Breast epithelium (tissue), 4 donors: ENCODE data around the gene RAMACL. TPM values are rescaled to one million over a fixed set of nuclear protein-coding genes. Genes with fewer than 3 reads are reported as not detected.

Experiments
- DNase-seq, 2 donors: peaks; one replicate each; pipeline ENCODE4 v3.0.0-alpha.2; 2019; ENCODE audit warnings: low spot score in 2 of 2
- H3K27ac ChIP-seq, 2 donors: fragments of 200-600 bp; sonication (generic) in 1 of 2; one replicate each; pipeline ENCODE4 v1.5.1; 2016 to 2019; ENCODE audit warnings: mild to moderate bottlenecking in 1 of 2
- H3K27me3 ChIP-seq, 2 donors: fragments of 200-600 bp; sonication (generic) in 1 of 2; one replicate each; pipeline versions ENCODE4 v1.5.1 to v1.6.0; 2017 to 2019; ENCODE audit warnings: control low read depth in 1 of 2, mild to moderate bottlenecking in 1 of 2
- H3K36me3 ChIP-seq: fragments of 200-600 bp; one replicate; pipeline ENCODE4 v1.5.1; 2019
- H3K4me1 ChIP-seq, 2 donors: fragments of 200-600 bp; sonication (generic); one replicate each; pipeline ENCODE4 v1.5.1; 2016 to 2019; ENCODE audit warnings: control low read depth in 1 of 2
- H3K4me3 ChIP-seq, 3 donors: fragments of 200-600 bp; sonication (generic); 1 replicate in 2 of 3; 2 replicates in 1 of 3; pipeline ENCODE4 v1.5.1; 2016 to 2019; ENCODE audit warnings: mild to moderate bottlenecking in 3 of 3, moderate library complexity in 2 of 3
- H3K9me3 ChIP-seq, 2 donors: fragments of 200-600 bp; sonication (generic) in 1 of 2; one replicate each; pipeline ENCODE4 v1.5.1; 2016 to 2019; ENCODE audit warnings: control low read depth in 1 of 2
- CTCF ChIP-seq, 3 donors: fragments of 450-650 bp; IDR thresholded peaks; one replicate each; pipeline ENCODE4 v1.5.1; 2016 to 2017; ENCODE audit warnings: antibody characterized with exemption in 3 of 3, mild to moderate bottlenecking in 3 of 3, moderate library complexity in 3 of 3
- POLR2A ChIP-seq: fragments of 450-650 bp; IDR thresholded peaks from one replicate; pipeline ENCODE4 v1.6.1; 2016; ENCODE audit warnings: antibody characterized with exemption, mild to moderate bottlenecking, moderate library complexity
- POLR2AphosphoS5 ChIP-seq, 3 donors: sonication (generic); formaldehyde crosslinking; IDR thresholded peaks; one replicate each; pipeline ENCODE4 v1.6.1; 2017; ENCODE audit warnings: antibody characterized with exemption in 3 of 3
- intact Hi-C: fragments of 100-400 bp; cut with DNase I; formaldehyde crosslinking; loops from one replicate; pipeline ENCODE4 v1.15.1; 2023; ENCODE audit warnings: low total_unique reads
- total RNA-seq, 3 donors: library from RNA; depleted of rRNA; stranded (reverse); fragments of >200 nt; gene quantifications; one replicate each; pipeline ENCODE4 v1.1.0, GENCODE V29; 2016

RAMACL gene
- total RNA-seq, 3 donors from 2014 or later: 2.5 to 13.4 (median 2.6) TPM

DNA sequence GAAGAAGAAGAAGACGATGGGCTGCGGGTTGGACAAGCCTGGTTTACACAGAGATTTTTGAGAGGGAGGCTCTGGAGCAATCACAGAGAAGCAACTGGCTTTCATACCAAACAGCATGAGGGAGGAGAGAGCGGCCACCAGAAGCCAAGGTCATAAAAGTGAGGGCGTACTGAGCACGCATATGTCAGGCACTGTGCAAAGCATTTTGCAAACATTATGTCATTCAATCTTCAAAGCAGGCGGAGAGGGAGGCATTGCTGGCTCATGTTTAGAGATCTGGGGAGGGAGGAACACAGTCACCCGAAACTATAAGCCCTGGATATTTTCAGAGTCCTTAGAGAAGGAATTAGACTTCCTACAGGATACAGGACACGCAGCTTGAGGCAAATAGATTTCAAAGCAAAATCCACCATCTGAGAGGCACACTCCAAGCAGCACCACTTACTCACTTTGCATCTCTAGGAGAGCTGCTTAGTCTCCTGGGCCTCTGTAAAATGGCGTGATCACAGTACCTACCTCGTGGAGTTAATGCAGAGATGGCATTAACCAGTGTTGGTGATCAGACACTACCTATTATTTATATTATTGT, 24.6 kb downstream of the RAMACL start:
- Histone ChIP-seq H3K27ac (no peak overlapping the region), H3K4me1 (no peaks in the 10 kb centered on the region), H3K9me3 (peaks cover 4 to 17% of the 10 kb centered on the region in 2 donors), H3K36me3 (no peaks in the 10 kb centered on the region), H3K27me3 (no peaks in the 10 kb centered on the region), H3K4me3 (no peak overlapping the region)
- no peak for TF ChIP-seq POLR2A
- TF ChIP-seq CTCF (IDR thresholded peaks at IDR 0.05): no peak
- no peak for TF ChIP-seq POLR2AphosphoS5 (IDR thresholded peaks at IDR 0.05)
- DNase-seq: no peak
- intact Hi-C loops: no loop called here

DNA sequence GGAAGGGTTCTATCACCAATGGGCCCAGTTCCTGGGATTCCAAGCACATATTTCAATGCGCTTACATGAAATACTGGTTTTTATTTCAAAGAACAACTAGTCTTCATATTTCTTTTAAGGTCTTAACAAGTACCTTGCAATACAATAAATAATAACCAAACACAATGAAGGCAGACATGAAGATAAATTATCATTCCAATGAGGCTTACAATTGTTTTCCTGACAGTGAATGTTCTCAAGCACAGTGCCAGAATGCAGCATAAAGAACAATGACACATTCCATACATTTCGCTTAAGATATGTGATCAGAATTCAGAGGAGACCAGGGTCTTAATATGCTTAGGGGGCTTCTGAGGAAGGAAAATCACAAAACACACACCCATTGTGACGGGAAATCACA, 26.3 kb downstream of the RAMACL start:
- no peak for TF ChIP-seq POLR2A
- no peak for TF ChIP-seq POLR2AphosphoS5 (IDR thresholded peaks at IDR 0.05)
- no peak for TF ChIP-seq CTCF (IDR thresholded peaks at IDR 0.05)
- intact Hi-C loops: no loop called here
- H3K27me3 ChIP-seq: no peaks in the 10 kb centered on the region
- peaks cover 4 to 17% of the 10 kb centered on the region in 2 donors for H3K9me3 ChIP-seq
- H3K27ac ChIP-seq: no peak overlapping the region
- H3K36me3 ChIP-seq: no peaks in the 10 kb centered on the region
- no peak overlapping the region for H3K4me3 ChIP-seq
- no peak for DNase-seq
- peaks cover 0 to 6% of the 10 kb centered on the region in 2 donors for H3K4me1 ChIP-seq

DNA sequence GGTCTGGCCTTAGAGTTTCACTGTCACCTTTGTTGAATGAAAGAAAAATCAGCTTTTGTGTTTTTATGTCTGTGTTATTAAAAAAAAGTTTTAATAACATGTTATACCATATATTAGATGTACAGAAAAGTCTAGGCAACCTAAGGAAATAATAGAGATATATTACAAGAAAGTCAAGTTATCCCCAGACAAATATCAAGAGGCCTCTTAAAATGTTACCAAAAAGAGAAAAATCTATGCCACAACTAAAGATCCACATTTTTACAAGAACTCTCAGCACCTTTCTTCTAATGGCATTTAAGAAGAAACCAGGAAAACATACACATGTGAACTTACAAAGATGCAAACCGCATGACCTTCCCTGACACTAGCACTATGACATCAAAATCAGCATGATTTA, 26.8 kb downstream of the RAMACL start:
- H3K9me3 ChIP-seq: peaks cover 4 to 17% of the 10 kb centered on the region in 2 donors
- H3K4me1 ChIP-seq: peaks cover 0 to 6% of the 10 kb centered on the region in 2 donors
- no peak for DNase-seq
- H3K4me3 ChIP-seq: no peak overlapping the region
- no peaks in the 10 kb centered on the region for H3K36me3 ChIP-seq
- intact Hi-C loops: no loop called here
- TF ChIP-seq POLR2A (no peak), POLR2AphosphoS5 (IDR thresholded peaks at IDR 0.05) (no peak), CTCF (IDR thresholded peaks at IDR 0.05) (no peak)
- no peaks in the 10 kb centered on the region for H3K27me3 ChIP-seq
- H3K27ac ChIP-seq: no peak overlapping the region

- Histone ChIP-seq H3K27me3 (no peaks in the 10 kb centered on the region), H3K9me3 (peaks cover 4 to 17% of the 10 kb centered on the region in 2 donors), H3K4me3 (no peak overlapping the region), H3K27ac (no peak overlapping the region), H3K36me3 (no peaks in the 10 kb centered on the region), H3K4me1 (peaks cover 0 to 6% of the 10 kb centered on the region in 2 donors)
- no peak for TF ChIP-seq CTCF (IDR thresholded peaks at IDR 0.05)
- TF ChIP-seq POLR2A: no peak
- TF ChIP-seq POLR2AphosphoS5 (IDR thresholded peaks at IDR 0.05): no peak
- intact Hi-C loops: no loop called here
- DNase-seq: no peak
Measured at GRCh38 chr6:166559211-166559610, 27.3 kb downstream of the RAMACL start.

DNA sequence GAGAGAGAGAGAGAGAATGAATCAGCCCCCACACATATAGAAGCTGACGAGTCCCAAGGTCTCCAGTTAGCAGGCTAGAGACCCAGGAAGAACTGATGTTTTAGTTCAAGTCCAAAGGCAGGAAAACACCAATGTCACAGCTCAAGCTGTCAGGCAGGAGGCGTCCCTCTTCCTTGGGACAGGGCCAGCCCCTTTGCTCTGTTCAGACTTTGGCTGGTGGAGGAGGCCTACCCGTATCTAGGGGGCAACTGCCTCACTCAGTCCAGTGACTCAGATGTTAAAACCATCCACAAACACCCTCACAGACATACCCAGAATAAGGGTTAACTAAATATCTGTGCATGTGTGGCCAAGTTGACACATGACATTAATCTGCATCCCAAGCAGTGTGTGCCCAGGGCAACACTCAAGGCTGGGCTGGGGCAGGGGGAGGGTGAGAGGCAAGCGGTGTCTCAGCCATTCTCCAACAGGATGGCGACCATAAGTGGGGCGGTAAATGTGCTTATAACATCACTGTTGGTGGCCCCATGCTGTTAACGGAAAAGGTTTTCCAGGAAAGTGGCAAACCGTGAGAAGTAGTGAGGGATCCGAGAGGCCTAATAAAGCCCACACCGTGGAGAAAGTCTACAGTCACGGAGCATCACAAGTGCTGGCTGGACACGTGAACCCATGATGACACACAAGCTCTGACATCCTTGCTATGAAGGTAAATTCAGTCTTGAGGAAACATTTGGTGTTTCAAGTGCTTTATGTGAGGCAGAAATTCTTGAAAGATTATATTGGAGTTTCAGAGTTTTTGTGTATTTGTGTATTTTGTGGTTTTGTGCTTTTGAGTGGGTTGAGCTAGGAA, 28.1 kb downstream of the RAMACL start:
- H3K27me3 ChIP-seq: no peaks in the 10 kb centered on the region
- H3K4me1 ChIP-seq: peaks cover 0 to 6% of the 10 kb centered on the region in 2 donors
- peak overlapping the region; percentile 41 to 67 for H3K27ac ChIP-seq
- intact Hi-C loops: no loop called here
- peaks cover 4 to 17% of the 10 kb centered on the region in 2 donors for H3K9me3 ChIP-seq
- no peak overlapping the region for H3K4me3 ChIP-seq
- H3K36me3 ChIP-seq: no peaks in the 10 kb centered on the region
- DNase-seq: no peak
- TF ChIP-seq CTCF (IDR thresholded peaks at IDR 0.05) (no peak), POLR2A (no peak), POLR2AphosphoS5 (IDR thresholded peaks at IDR 0.05) (no peak)
